HG03159 (cell line): ENCODE measurements around the gene SLC5A6.
"Not testable (repeated sequence)": the region's sequence is repeated elsewhere in the genome, so short reads cannot be mapped to it uniquely, and the experiment has no call there.

Experiments used
- ATAC-seq: cut with Tn5 transposase; IDR thresholded peaks from one replicate; pipeline ENCODE4 v1.9.1; 2021; ENCODE audit warnings: mild to moderate bottlenecking, moderate library complexity; ENCODE audit not compliant: unreplicated experiment

The SLC5A6 gene

GRCh38 chr2:27177441-27178351, 34.4 kb downstream of the SLC5A6 start:
- ATAC-seq: no peak

- not testable (repeated sequence) for ATAC-seq
Observed at GRCh38 chr2:27175781-27176180, 36.3 kb downstream of the SLC5A6 start.

- no peak for ATAC-seq
Observed at GRCh38 chr2:27175330-27175729, 36.7 kb downstream of the SLC5A6 start.

- no peak for ATAC-seq
Observed at GRCh38 chr2:27174638-27175037, 37.4 kb downstream of the SLC5A6 start.

GRCh38 chr2:27171351-27171848, 40.7 kb downstream of the SLC5A6 start:
- ATAC-seq: no peak

- no peak for ATAC-seq
Observed at GRCh38 chr2:27170581-27171337, 41.3 kb downstream of the SLC5A6 start.

- no peak for ATAC-seq
Observed at GRCh38 chr2:27164960-27165763, 46.9 kb downstream of the SLC5A6 start.

- no peak for ATAC-seq
Observed at GRCh38 chr2:27162151-27163121, 49.6 kb downstream of the SLC5A6 start.

- no peak for ATAC-seq
Observed at GRCh38 chr2:27160191-27160590, 51.9 kb downstream of the SLC5A6 start.

- ATAC-seq: no peak
Observed at GRCh38 chr2:27159271-27159670, 52.8 kb downstream of the SLC5A6 start.

- ATAC-seq: no peak
Observed at GRCh38 chr2:27158468-27158867, 53.6 kb downstream of the SLC5A6 start.

- ATAC-seq: no peak
Observed at GRCh38 chr2:27155069-27155520, 57.0 kb downstream of the SLC5A6 start.

- no peak for ATAC-seq
Observed at GRCh38 chr2:27154488-27154887, 57.6 kb downstream of the SLC5A6 start.

- no peak for ATAC-seq
Observed at GRCh38 chr2:27152796-27153464, 59.1 kb downstream of the SLC5A6 start.

- ATAC-seq: no peak
Observed at GRCh38 chr2:27152102-27152795, 59.8 kb downstream of the SLC5A6 start.

- no peak for ATAC-seq
Observed at GRCh38 chr2:27150639-27151230, 61.3 kb downstream of the SLC5A6 start.
